B cell (primary cell): ENCODE data around the gene TOM1L1. TPM values are rescaled to one million over a fixed set of nuclear protein-coding genes. Genes with fewer than 3 reads are reported as not detected.

Source experiments
- ATAC-seq: fragments of 200-7000 bp; cut with Tn5 transposase; one replicate; pipeline ENCODE4 v1.10.0; 2021; ENCODE audit warnings: low read depth, mild to moderate bottlenecking, moderate number of reproducible peaks, moderate library complexity
- CTCF ChIA-PET: fragments of 350-600 bp; sonication (Branson Sonifier 250); formaldehyde crosslinking; loops from one replicate; lab custom pipeline; 2021; ENCODE audit warnings: antibody characterized with exemption, inconsistent platforms; lab: Charles Lee
- POLR2A ChIA-PET: fragments of 350-600 bp; sonication (Branson Sonifier 250); formaldehyde crosslinking; loops from one replicate; lab custom pipeline; 2021; ENCODE audit warnings: antibody characterized with exemption; lab: Charles Lee
- DNase-seq: peaks from one replicate; pipeline ENCODE4 v3.0.0; 2013
- H2AFZ ChIP-seq: 2 replicates; pipeline ENCODE4 v1.6.1; 2012; ENCODE audit warnings: mild to moderate bottlenecking, low read depth, low read length; ENCODE audit not compliant: insufficient read depth, poor library complexity, severe bottlenecking
- H3K27ac ChIP-seq, 2 donors: 1 replicate in 1 of 2; 2 replicates in 1 of 2; pipeline ENCODE4 v1.5.1; 2012 to 2013; ENCODE audit warnings: low read length in 2 of 2, mild to moderate bottlenecking in 2 of 2, moderate library complexity in 1 of 2
- H3K27me3 ChIP-seq, 4 experiments: fragments of 200-600 bp in 1 of 4; sonication (generic) in 1 of 4; replicated peaks in 1 of 4; 1 replicate in 2 of 4; 2 replicates in 2 of 4; pipeline versions ENCODE4 v1.6.1 to v1.7.0; 2013 to 2016; ENCODE audit warnings: low read length in 3 of 4, mild to moderate bottlenecking in 2 of 4, mixed read lengths in 1 of 4, moderate library complexity in 1 of 4; ENCODE audit not compliant: insufficient read depth in 4 of 4, control insufficient read depth in 3 of 4; ENCODE audit errors: control extremely low read depth in 1 of 4
- H3K36me3 ChIP-seq, 2 experiments: replicated peaks in 1 of 2; 1 replicate in 1 of 2; 2 replicates in 1 of 2; pipeline versions ENCODE4 v1.6.1 to v1.7.1; 2013; ENCODE audit warnings: low read length in 1 of 2; ENCODE audit not compliant: insufficient read depth in 2 of 2, control insufficient read depth in 1 of 2; ENCODE audit errors: control extremely low read depth in 1 of 2, extremely low read depth in 1 of 2
- H3K4me1 ChIP-seq, 2 donors: fragments of 200-600 bp in 1 of 2; sonication (generic) in 1 of 2; 1 replicate in 1 of 2; 2 replicates in 1 of 2; pipeline versions ENCODE4 v1.5.1 to v1.6.1; 2013 to 2017; ENCODE audit warnings: low read length in 2 of 2; ENCODE audit not compliant: control insufficient read depth in 2 of 2, insufficient read depth in 2 of 2
- H3K4me2 ChIP-seq: replicated peaks from 2 replicates; pipeline ENCODE3; 2012; ENCODE audit warnings: mild to moderate bottlenecking, low read depth, low read length; ENCODE audit not compliant: poor library complexity, severe bottlenecking
- H3K4me3 ChIP-seq, 5 experiments: fragments of 200-600 bp in 1 of 5; sonication (generic) in 1 of 5; 1 replicate in 3 of 5; 2 replicates in 2 of 5; pipeline versions ENCODE4 v1.5.1 to v1.7.0; 2011 to 2016; ENCODE audit warnings: low read length in 4 of 5, mild to moderate bottlenecking in 4 of 5, low read depth in 2 of 5, control low read depth in 1 of 5, moderate library complexity in 1 of 5; ENCODE audit not compliant: insufficient read depth in 1 of 5; ENCODE audit errors: control extremely low read depth in 1 of 5, extremely low read depth in 1 of 5
- H3K79me2 ChIP-seq: fragments of 200-600 bp; sonication (generic); one replicate; pipeline ENCODE4 v1.6.0; 2016; ENCODE audit warnings: low read length; ENCODE audit not compliant: control insufficient read depth, insufficient read depth
- H3K9ac ChIP-seq: fragments of 200-600 bp; sonication (generic); 2 replicates; pipeline ENCODE4 v1.6.1; 2017; ENCODE audit warnings: mild to moderate bottlenecking, low read length, moderate library complexity
- H3K9me3 ChIP-seq, 3 donors: one replicate each; pipeline versions ENCODE4 v1.6.1 to v1.7.1; 2013; ENCODE audit warnings: low read length in 2 of 3; ENCODE audit not compliant: control insufficient read depth in 2 of 3, insufficient read depth in 1 of 3; ENCODE audit errors: control extremely low read depth in 1 of 3
- H4K20me1 ChIP-seq: 2 replicates; pipeline ENCODE4 v1.6.0; 2012; ENCODE audit warnings: mild to moderate bottlenecking, low read length; ENCODE audit not compliant: insufficient read depth, control insufficient read depth, poor library complexity, severe bottlenecking
- H3K27ac Mint-ChIP-seq: one replicate; pipeline ENCODE4 v1.8.0; 2021; ENCODE audit warnings: mixed read lengths
- H3K27me3 Mint-ChIP-seq: one replicate; pipeline ENCODE4 v1.8.0; 2021; ENCODE audit warnings: mixed read lengths
- H3K4me1 Mint-ChIP-seq: one replicate; pipeline ENCODE4 v1.8.0; 2021; ENCODE audit warnings: mixed read lengths
- H3K4me3 Mint-ChIP-seq: one replicate; pipeline ENCODE4 v1.8.0; 2021; ENCODE audit warnings: mixed read lengths
- H3K9me3 Mint-ChIP-seq: one replicate; pipeline ENCODE4 v1.8.0; 2022; ENCODE audit warnings: mixed read lengths; ENCODE audit not compliant: insufficient read depth
- EZH2 ChIP-seq: IDR thresholded peaks from 2 replicates; pipeline ENCODE4 v1.6.1; 2012; ENCODE audit warnings: borderline replicate concordance, low read depth, mild to moderate bottlenecking, moderate library complexity, low read length; ENCODE audit not compliant: insufficient read depth, poor library complexity, severe bottlenecking
- whole genome bisulfite sequencing: methylation state at CpG from one replicate; pipeline ENCODE4 v1.1.5; 2013; ENCODE audit warnings: missing lambda C conversion rate; ENCODE audit not compliant: insufficient coverage; 5-methylcytosine and 5-hydroxymethylcytosine counted together
- intact Hi-C: fragments of 100-400 bp; cut with micrococcal nuclease; formaldehyde crosslinking; loops from one replicate; pipeline ENCODE4 v1.10.0; 2022
- polyA plus RNA-seq: library from polyadenylated mRNA; depleted of rRNA; stranded (reverse); fragments of >200 nt; gene quantifications from 2 replicates; pipeline ENCODE4 v1.2.3, GENCODE V29; 2012
- small RNA-seq: library from RNA; depleted of rRNA; stranded (forward); fragments of <200 nt; gene quantifications from one replicate; pipeline ENCODE3, GENCODE V24; 2012; ENCODE audit warnings: low replicate concordance, low read depth; ENCODE audit not compliant: insufficient read length
- total RNA-seq, 2 donors: library from RNA; stranded (reverse); fragments of 120-200 nt in 1 of 2; gene quantifications; 1 replicate in 1 of 2; 2 replicates in 1 of 2; pipeline versions ENCODE4 v1.2.3 to v1.2.4, GENCODE V29; 2013 to 2022
- TF ChIP-seq, protein P1 (sequence below): fragments of 200-600 bp; IDR thresholded peaks from one replicate; pipeline ENCODE4 v1.8.0; 2022; ENCODE audit warnings: antibody characterized with exemption, mild to moderate bottlenecking

Gene TOM1L1
- total and polyA plus RNA-seq, 2 donors (not counting 1 experiment from before 2014, with no cell fraction given): not detected

DNA sequence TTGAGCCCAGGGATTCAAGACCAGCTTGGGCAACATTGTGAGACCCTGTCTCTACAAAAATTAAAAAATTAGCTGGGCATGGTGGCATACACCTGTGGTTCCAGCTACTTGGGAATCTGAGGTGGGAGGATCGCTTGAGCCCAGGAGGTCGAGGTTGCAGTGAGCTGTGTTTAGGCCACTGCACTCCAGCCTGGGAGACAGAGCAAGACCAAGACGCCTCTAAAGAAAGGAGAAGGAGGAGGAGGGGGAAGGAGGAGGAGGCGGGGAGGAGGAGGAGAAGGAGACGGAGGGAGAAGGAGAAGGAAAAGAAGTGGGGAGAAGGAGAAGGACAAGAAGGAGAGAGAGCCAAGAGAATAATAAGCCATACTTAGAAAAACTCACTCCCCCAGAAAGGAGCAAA lies 103.8 kb downstream of the TOM1L1 start:
- Histone ChIP-seq H2AFZ (no peak overlapping the region), H3K27ac (no peak overlapping the region), H3K36me3 (no peaks in the 10 kb centered on the region), H3K4me3 (no peak overlapping the region), H3K79me2 (no peaks in the 10 kb centered on the region), H3K4me1 (no peaks in the 10 kb centered on the region), H3K27me3 (no peaks in the 10 kb centered on the region), H4K20me1 (no peaks in the 10 kb centered on the region), H3K9ac (no peak overlapping the region), H3K9me3 (no peaks in the 10 kb centered on the region), H3K4me2 (no peak overlapping the region)
- CTCF ChIA-PET: interaction anchor here (4.7 kb wide), 1 partner anchor 12 kb away, joined by 30 read pairs; no protein-coding TSS in a partner anchor
- intact Hi-C loops: no loop called here
- Mint-ChIP-seq H3K9me3 (no peaks in the 10 kb centered on the region), H3K27ac (no peak overlapping the region), H3K4me3 (no peak overlapping the region), H3K27me3 (no peaks in the 10 kb centered on the region), H3K4me1 (no peaks in the 10 kb centered on the region)
- 100% methylated on average over 3 of the region's 5 CpGs for WGBS
- ATAC-seq (no peak), DNase-seq (no peak)
- POLR2A ChIA-PET: no interaction called here
- TF ChIP-seq, protein P1, sequence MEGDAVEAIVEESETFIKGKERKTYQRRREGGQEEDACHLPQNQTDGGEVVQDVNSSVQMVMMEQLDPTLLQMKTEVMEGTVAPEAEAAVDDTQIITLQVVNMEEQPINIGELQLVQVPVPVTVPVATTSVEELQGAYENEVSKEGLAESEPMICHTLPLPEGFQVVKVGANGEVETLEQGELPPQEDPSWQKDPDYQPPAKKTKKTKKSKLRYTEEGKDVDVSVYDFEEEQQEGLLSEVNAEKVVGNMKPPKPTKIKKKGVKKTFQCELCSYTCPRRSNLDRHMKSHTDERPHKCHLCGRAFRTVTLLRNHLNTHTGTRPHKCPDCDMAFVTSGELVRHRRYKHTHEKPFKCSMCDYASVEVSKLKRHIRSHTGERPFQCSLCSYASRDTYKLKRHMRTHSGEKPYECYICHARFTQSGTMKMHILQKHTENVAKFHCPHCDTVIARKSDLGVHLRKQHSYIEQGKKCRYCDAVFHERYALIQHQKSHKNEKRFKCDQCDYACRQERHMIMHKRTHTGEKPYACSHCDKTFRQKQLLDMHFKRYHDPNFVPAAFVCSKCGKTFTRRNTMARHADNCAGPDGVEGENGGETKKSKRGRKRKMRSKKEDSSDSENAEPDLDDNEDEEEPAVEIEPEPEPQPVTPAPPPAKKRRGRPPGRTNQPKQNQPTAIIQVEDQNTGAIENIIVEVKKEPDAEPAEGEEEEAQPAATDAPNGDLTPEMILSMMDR: no peak
- TF ChIP-seq EZH2: no peak

DNA sequence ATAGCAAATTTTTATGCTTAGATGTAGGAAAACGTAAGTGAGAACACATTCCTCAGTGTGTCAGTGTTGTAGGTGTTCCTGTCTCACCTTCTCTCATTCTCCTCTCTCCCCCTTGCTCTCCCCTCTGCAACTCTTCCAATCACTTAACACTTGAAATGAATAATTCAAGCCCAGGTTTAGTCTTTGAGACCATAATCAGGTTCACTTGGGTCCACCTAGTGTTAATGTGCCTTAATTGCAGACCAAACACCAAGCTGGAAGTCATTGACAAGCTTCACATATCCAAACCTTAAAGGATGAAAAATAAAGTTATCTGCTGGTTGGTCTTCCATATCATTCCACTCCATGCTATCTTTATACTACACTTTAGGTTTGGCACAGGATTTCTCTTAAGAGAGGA lies 104.9 kb downstream of the TOM1L1 start:
- WGBS: no CpG with 5 or more reads among the region's 1 CpG
- H3K27ac ChIP-seq: no peak overlapping the region
- POLR2A ChIA-PET: no interaction called here
- no peak overlapping the region for H3K9ac ChIP-seq
- H2AFZ ChIP-seq: no peak overlapping the region
- no peaks in the 10 kb centered on the region for H3K36me3 ChIP-seq
- no peaks in the 10 kb centered on the region for H3K9me3 ChIP-seq
- ATAC-seq (no peak), DNase-seq (no peak)
- CTCF ChIA-PET: interaction anchor here (1.2 to 4.7 kb wide), 3 partner anchors 9 to 344 kb away, joined by 3 to 30 read pairs (median 3); no protein-coding TSS in a partner anchor
- no peak overlapping the region for H3K27ac Mint-ChIP-seq
- no peaks in the 10 kb centered on the region for H3K79me2 ChIP-seq
- no peaks in the 10 kb centered on the region for H3K27me3 Mint-ChIP-seq
- H4K20me1 ChIP-seq: no peaks in the 10 kb centered on the region
- TF ChIP-seq, protein P1: peak; percentile 30
- no peak for TF ChIP-seq EZH2
- no peak overlapping the region for H3K4me3 Mint-ChIP-seq
- H3K4me2 ChIP-seq: no peak overlapping the region
- H3K27me3 ChIP-seq: no peaks in the 10 kb centered on the region
- intact Hi-C loops: no loop called here
- H3K4me1 Mint-ChIP-seq: no peaks in the 10 kb centered on the region
- H3K4me3 ChIP-seq: no peak overlapping the region
- no peaks in the 10 kb centered on the region for H3K9me3 Mint-ChIP-seq
- no peaks in the 10 kb centered on the region for H3K4me1 ChIP-seq

Small RNA genes within 50 kb of the gene (small RNA-seq; reads per million reads assigned to genes)
- gene AC007485.1: not detected

Other genes starting within 250 kb of the TOM1L1 start
- 54.9 and 63.7 TPM in 2 replicates for gene COX11, start 67.8 kb downstream of the TOM1L1 start, total RNA-seq
- gene COX11, start 67.8 kb downstream of the TOM1L1 start, polyA plus RNA-seq: 28.9 and 37.1 TPM in 2 replicates
- 11.4 and 12.3 TPM in 2 replicates for gene STXBP4, start 67.9 kb downstream of the TOM1L1 start, total RNA-seq
- 1.2 and 1.3 TPM in 2 replicates for gene STXBP4, start 67.9 kb downstream of the TOM1L1 start, polyA plus RNA-seq